Endothelial cell of umbilical vein (primary cell): Measurements from ENCODE around the gene SLC25A1. TPM values are rescaled to one million over a fixed set of nuclear protein-coding genes. Genes with fewer than 3 reads are reported as not detected.

Source experiments
- BruUV-seq: library from RNA; stranded (reverse); fragments of 400-500 nt; replicated peaks from 2 replicates; lab custom pipeline; 2021; lab: Mats Ljungman, UMichigan
- CTCF ChIA-PET: fragments of 300-600, 350-600 bp; sonication (Branson Sonifier 250); formaldehyde crosslinking; loops from one replicate; lab custom pipeline; 2021; ENCODE audit warnings: antibody characterized with exemption, inconsistent platforms; lab: Charles Lee
- POLR2A ChIA-PET: fragments of 300-600, 350-600 bp; sonication (Branson Sonifier 250); formaldehyde crosslinking; loops from one replicate; lab custom pipeline; 2021; ENCODE audit warnings: antibody characterized with exemption, inconsistent platforms; lab: Charles Lee
- DNase-seq: peaks from one replicate; pipeline ENCODE4 v3.0.0-alpha.2; 2011; ENCODE audit warnings: low read depth, low spot score
- FAIRE-seq: peaks from 2 replicates; lab custom pipeline; 2011; peaks lifted over from hg19 to GRCh38; lab: Jason Lieb, UNC
- H2AFZ ChIP-seq: 2 replicates; pipeline ENCODE4 v1.6.0; 2012; ENCODE audit warnings: low read depth, low read length, control low read depth, inconsistent platforms
- H3K27ac ChIP-seq: 2 replicates; pipeline ENCODE4 v1.5.1; 2011; ENCODE audit warnings: low read depth, mild to moderate bottlenecking, control low read depth, low read length, moderate library complexity; ENCODE audit not compliant: insufficient read depth
- H3K27me3 ChIP-seq, 2 experiments: 2 replicates each; pipeline versions ENCODE4 v1.6.0 to v1.6.1; 2011; ENCODE audit warnings: low read length in 2 of 2, mixed read lengths in 1 of 2; ENCODE audit not compliant: control insufficient read depth in 2 of 2, insufficient read depth in 2 of 2
- H3K36me3 ChIP-seq, 2 experiments: 2 replicates in 1 of 2; 3 replicates in 1 of 2; pipeline ENCODE4 v1.5.1; 2011; ENCODE audit warnings: low read length in 2 of 2, mild to moderate bottlenecking in 1 of 2, moderate library complexity in 1 of 2; ENCODE audit not compliant: control insufficient read depth in 2 of 2, insufficient read depth in 2 of 2; ENCODE audit errors: extremely low read depth in 1 of 2
- H3K4me1 ChIP-seq: 3 replicates; pipeline ENCODE4 v1.5.1; 2011; ENCODE audit warnings: mild to moderate bottlenecking, low read length; ENCODE audit not compliant: control insufficient read depth, insufficient read depth; ENCODE audit errors: extremely low read depth
- H3K4me2 ChIP-seq: 2 replicates; pipeline ENCODE4 v1.6.1; 2011; ENCODE audit warnings: low read length, control low read depth, mixed read lengths; ENCODE audit not compliant: insufficient read depth
- H3K4me3 ChIP-seq, 3 experiments: fragments of 200-600 bp in 1 of 3; sonication (generic), shearing (Covaris generic) in 1 of 3; replicated peaks in 1 of 3; 2 replicates each; pipeline ENCODE4 v1.5.1; 2011 to 2016; ENCODE audit warnings: control low read depth in 3 of 3, low read length in 3 of 3, mild to moderate bottlenecking in 2 of 3, inconsistent platforms in 1 of 3, low read depth in 1 of 3, moderate library complexity in 1 of 3; ENCODE audit not compliant: insufficient read depth in 1 of 3
- H3K79me2 ChIP-seq: 2 replicates; pipeline ENCODE4 v1.6.0; 2012; ENCODE audit warnings: low read length, inconsistent platforms; ENCODE audit not compliant: control insufficient read depth, insufficient read depth
- H3K9ac ChIP-seq: replicated peaks from 2 replicates; pipeline ENCODE3; 2011; ENCODE audit warnings: low read length, control low read depth; ENCODE audit not compliant: insufficient read depth; ENCODE audit errors: extremely low read depth
- H3K9me1 ChIP-seq: replicated peaks from 3 replicates; pipeline ENCODE4 v1.6.0; 2011; ENCODE audit warnings: mild to moderate bottlenecking, low read length; ENCODE audit not compliant: control insufficient read depth, insufficient read depth; ENCODE audit errors: extremely low read depth
- H3K9me3 ChIP-seq: replicated peaks from 2 replicates; pipeline ENCODE4 v1.5.1; 2012; ENCODE audit warnings: low read length, inconsistent platforms; ENCODE audit not compliant: control insufficient read depth, insufficient read depth
- H4K20me1 ChIP-seq: replicated peaks from 2 replicates; pipeline ENCODE3; 2011; ENCODE audit warnings: mild to moderate bottlenecking, low read length; ENCODE audit not compliant: control insufficient read depth, insufficient read depth; ENCODE audit errors: extremely low read depth
- CTCF ChIP-seq, 2 donors: IDR thresholded peaks; 1 replicate in 1 of 2; 2 replicates in 1 of 2; pipeline ENCODE4 v1.5.1; 2011; ENCODE audit warnings: low read length in 2 of 2, mild to moderate bottlenecking in 2 of 2, moderate library complexity in 2 of 2, control low read depth in 1 of 2, inconsistent platforms in 1 of 2, low read depth in 1 of 2; ENCODE audit not compliant: insufficient read depth in 1 of 2; ENCODE audit errors: extremely low read depth in 1 of 2
- EZH2 ChIP-seq: IDR thresholded peaks from 2 replicates; pipeline ENCODE4 v1.6.1; 2012; ENCODE audit warnings: borderline replicate concordance, low read depth, mild to moderate bottlenecking, moderate library complexity, low read length, inconsistent platforms; ENCODE audit not compliant: severe bottlenecking
- FOS ChIP-seq: IDR thresholded peaks from 2 replicates; pipeline ENCODE4 v1.6.1; 2011; ENCODE audit warnings: mild to moderate bottlenecking, low read length, moderate library complexity, borderline replicate concordance; ENCODE audit not compliant: insufficient read depth
- GATA2 ChIP-seq: IDR thresholded peaks from 2 replicates; pipeline ENCODE4 v1.7.0; 2011; ENCODE audit warnings: low read depth, mild to moderate bottlenecking, moderate library complexity, mixed read lengths, low read length; ENCODE audit not compliant: insufficient read length, insufficient read depth
- JUN ChIP-seq: IDR thresholded peaks from 2 replicates; pipeline ENCODE4 v1.6.1; 2011; ENCODE audit warnings: borderline replicate concordance, low read depth; ENCODE audit not compliant: insufficient read length, insufficient read depth
- MAX ChIP-seq: IDR thresholded peaks from 2 replicates; pipeline ENCODE4 v1.6.1; 2011; ENCODE audit not compliant: insufficient read depth, insufficient read length
- MYC ChIP-seq: IDR thresholded peaks from one replicate; pipeline ENCODE4 v1.6.1; 2011; ENCODE audit warnings: mild to moderate bottlenecking, low read depth, low read length
- POLR2A ChIP-seq: IDR thresholded peaks from 2 replicates; pipeline ENCODE4 v1.6.1; 2012; ENCODE audit warnings: low read depth, mild to moderate bottlenecking, control low read depth, low read length
- POLR2AphosphoS5 ChIP-seq: IDR thresholded peaks from 2 replicates; pipeline ENCODE4 v1.6.1; 2012; ENCODE audit warnings: low read depth, mild to moderate bottlenecking, control low read depth, low read length, moderate library complexity; ENCODE audit not compliant: insufficient read depth
- dilution Hi-C: fragments of 300-500 bp; cut with MboI; formaldehyde crosslinking; loops from one replicate; pipeline ENCODE4 v1.15.0; 2019; ENCODE audit warnings: low sequenced_read_pairs; ENCODE audit not compliant: extremely low pct_ligation_motif_present
- intact Hi-C: fragments of 100-400 bp; cut with micrococcal nuclease; formaldehyde crosslinking; loops from one replicate; pipeline ENCODE4 v1.10.0; 2022
- polyA plus RNA-seq, 4 experiments: library from polyadenylated mRNA; depleted of rRNA in 3 of 4; stranded (reverse) in 3 of 4; unstranded in 1 of 4; fragments of >200 nt; gene quantifications; 2 replicates each; pipeline versions ENCODE4 v1.2.1 to v1.2.3, GENCODE V29; 2011 to 2012; ENCODE audit warnings: missing spikeins in 1 of 4
- total RNA-seq: library from RNA; stranded (reverse); gene quantifications from 2 replicates; pipeline ENCODE4 v1.2.3, GENCODE V29; 2021

SLC25A1 gene
- total and polyA plus RNA-seq, 2 donors (not counting 3 experiments of a cell fraction or from before 2014, with no cell fraction given): 80.0 to 94.5 TPM

- peaks cover 8% of the 10 kb centered on the region for H3K79me2 ChIP-seq
- CTCF ChIA-PET: interaction anchor here (1.1 kb wide), 1 partner anchor 12 kb away, joined by 5 read pairs; no protein-coding TSS in a partner anchor
- H3K9me3 ChIP-seq: no peaks in the 10 kb centered on the region
- DNase-seq: no peak
- no peak overlapping the region for H3K9ac ChIP-seq
- H4K20me1 ChIP-seq: no peaks in the 10 kb centered on the region
- TF ChIP-seq MYC: no peak
- no peak for TF ChIP-seq EZH2
- no peak for TF ChIP-seq POLR2AphosphoS5
- no peak for TF ChIP-seq FOS
- TF ChIP-seq MAX: no peak
- TF ChIP-seq CTCF (IDR thresholded peaks at IDR 0.05; ENCODE audit: extremely low read depth in 1 of 2, insufficient read depth in 1 of 2, low read depth in 1 of 2, low read length in 2 of 2): no peak
- no peak for TF ChIP-seq JUN
- TF ChIP-seq POLR2A: no peak
- TF ChIP-seq GATA2: no peak
- H3K4me2 ChIP-seq: no peak overlapping the region
- FAIRE-seq: no peak
- no peaks in the 10 kb centered on the region for H3K9me1 ChIP-seq
- no TSS peak for BruUV-seq
- peaks cover 7% of the 10 kb centered on the region for H3K4me1 ChIP-seq
- H3K36me3 ChIP-seq: no peaks in the 10 kb centered on the region
- H3K4me3 ChIP-seq: no peak overlapping the region
- peaks cover 22 to 26% of the 10 kb centered on the region in 2 experiments for H3K27me3 ChIP-seq
- no peak overlapping the region for H3K27ac ChIP-seq
- intact Hi-C loops (no loop called here), dilution Hi-C loops (no loop called here)
- no peak overlapping the region for H2AFZ ChIP-seq
- POLR2A ChIA-PET: no interaction called here
Measured at GRCh38 chr22:19167106-19167869, 11.2 kb downstream of the SLC25A1 start.
